Effector memory CD8-positive, alpha-beta T cell (primary cell): ENCODE measurements around the gene F7.
A peak's percentile ranks its signal among the peaks of the same experiment; 100 is the strongest.

Experiments
- ATAC-seq: fragments of 150-1000 bp; cut with Tn5 transposase; replicated peaks from 2 replicates; pipeline ENCODE4 v1.10.0; 2021; ENCODE audit warnings: mild to moderate bottlenecking, moderate library complexity
- DNase-seq, 3 experiments: peaks; one replicate each; pipeline ENCODE4 v3.0.0; 2021
- H3K27ac Mint-ChIP-seq, 2 donors: one replicate each; pipeline ENCODE4 v1.8.0; 2022; ENCODE audit warnings: mild to moderate bottlenecking in 2 of 2, mixed read lengths in 2 of 2, moderate library complexity in 2 of 2
- H3K27me3 Mint-ChIP-seq, 2 donors: one replicate each; pipeline ENCODE4 v1.8.0; 2022; ENCODE audit warnings: mixed read lengths in 2 of 2
- H3K36me3 Mint-ChIP-seq: one replicate; pipeline ENCODE4 v1.8.0; 2022; ENCODE audit warnings: mild to moderate bottlenecking, moderate library complexity, mixed read lengths; ENCODE audit not compliant: insufficient read depth
- H3K4me1 Mint-ChIP-seq, 2 donors: one replicate each; pipeline ENCODE4 v1.8.0; 2022; ENCODE audit warnings: low read depth in 2 of 2, mixed read lengths in 2 of 2
- H3K4me3 Mint-ChIP-seq, 2 donors: one replicate each; pipeline ENCODE4 v1.8.0; 2022; ENCODE audit warnings: mild to moderate bottlenecking in 2 of 2, mixed read lengths in 2 of 2, moderate library complexity in 2 of 2
- H3K9me3 Mint-ChIP-seq, 2 donors: one replicate each; pipeline ENCODE4 v1.8.0; 2022; ENCODE audit warnings: mixed read lengths in 2 of 2

F7 gene

DNA sequence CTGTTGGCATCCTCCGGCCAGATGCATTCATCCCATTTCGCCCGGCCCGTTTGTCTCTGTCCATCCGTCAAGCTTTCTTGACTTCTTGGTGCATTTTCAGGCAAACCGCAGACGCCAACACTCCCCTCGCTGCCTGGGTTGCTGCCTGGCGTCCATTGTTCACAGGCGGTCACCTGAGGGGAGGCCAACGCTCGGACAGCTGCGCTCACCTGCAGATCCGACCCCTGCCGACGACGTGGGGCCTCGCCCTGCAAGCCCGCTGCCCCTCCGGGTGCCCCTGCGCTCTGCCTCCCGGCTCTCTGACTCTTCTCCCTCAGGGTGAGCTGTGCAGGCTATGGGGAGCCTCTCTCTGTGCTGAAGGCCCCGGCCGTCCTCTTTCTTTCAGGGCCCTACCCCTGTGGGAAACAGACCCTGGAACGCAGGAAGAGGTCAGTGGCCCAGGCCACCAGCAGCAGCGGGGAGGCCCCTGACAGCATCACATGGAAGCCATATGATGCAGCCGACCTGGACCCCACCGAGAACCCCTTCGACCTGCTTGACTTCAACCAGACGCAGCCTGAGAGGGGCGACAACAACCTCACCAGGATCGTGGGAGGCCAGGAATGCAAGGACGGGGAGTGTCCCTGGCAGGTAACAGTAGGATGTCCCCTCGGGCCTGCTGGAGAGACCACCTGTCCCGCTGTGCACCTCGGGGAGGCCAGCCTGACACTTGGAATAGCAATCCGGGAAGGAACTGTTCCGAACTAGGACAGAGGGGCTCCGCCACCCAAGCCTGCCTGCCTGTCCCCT lies 38.1 kb downstream of the F7 start:
- H3K4me3 Mint-ChIP-seq = no peak overlapping the region
- no peaks in the 10 kb centered on the region for H3K4me1 Mint-ChIP-seq
- no peaks in the 10 kb centered on the region for H3K9me3 Mint-ChIP-seq
- no peaks in the 10 kb centered on the region for H3K36me3 Mint-ChIP-seq
- ATAC-seq (no peak), DNase-seq (no peak)
- no peak overlapping the region for H3K27ac Mint-ChIP-seq
- peaks cover 0 to 20% of the 10 kb centered on the region in 2 donors for H3K27me3 Mint-ChIP-seq

- ATAC-seq = no peak
- H3K27ac Mint-ChIP-seq = no peak overlapping the region
- no peaks in the 10 kb centered on the region for H3K36me3 Mint-ChIP-seq
- peaks cover 0 to 20% of the 10 kb centered on the region in 2 donors for H3K27me3 Mint-ChIP-seq
- H3K4me1 Mint-ChIP-seq = no peaks in the 10 kb centered on the region
- H3K4me3 Mint-ChIP-seq = no peak overlapping the region
- DNase-seq = no peak
- no peaks in the 10 kb centered on the region for H3K9me3 Mint-ChIP-seq
Measured at GRCh38 chr13:113144255-113144629, 38.7 kb downstream of the F7 start.

GRCh38 chr13:113145496-113145895 lies 39.9 kb downstream of the F7 start:
- Mint-ChIP-seq H3K9me3 (no peaks in the 10 kb centered on the region), H3K4me3 (no peak overlapping the region), H3K27ac (no peak overlapping the region), H3K27me3 (peaks cover 0 to 20% of the 10 kb centered on the region in 2 donors), H3K36me3 (no peaks in the 10 kb centered on the region), H3K4me1 (no peaks in the 10 kb centered on the region)
- DNase-seq (no peak), ATAC-seq (no peak)

- H3K27me3 Mint-ChIP-seq = peaks cover 0 to 20% of the 10 kb centered on the region in 2 donors
- no peak overlapping the region for H3K4me3 Mint-ChIP-seq
- no peak for ATAC-seq
- H3K9me3 Mint-ChIP-seq = no peaks in the 10 kb centered on the region
- DNase-seq = no peak
- no peak overlapping the region for H3K27ac Mint-ChIP-seq
- no peaks in the 10 kb centered on the region for H3K4me1 Mint-ChIP-seq
- no peaks in the 10 kb centered on the region for H3K36me3 Mint-ChIP-seq
Measured at GRCh38 chr13:113145911-113146598, 40.5 kb downstream of the F7 start.

DNA sequence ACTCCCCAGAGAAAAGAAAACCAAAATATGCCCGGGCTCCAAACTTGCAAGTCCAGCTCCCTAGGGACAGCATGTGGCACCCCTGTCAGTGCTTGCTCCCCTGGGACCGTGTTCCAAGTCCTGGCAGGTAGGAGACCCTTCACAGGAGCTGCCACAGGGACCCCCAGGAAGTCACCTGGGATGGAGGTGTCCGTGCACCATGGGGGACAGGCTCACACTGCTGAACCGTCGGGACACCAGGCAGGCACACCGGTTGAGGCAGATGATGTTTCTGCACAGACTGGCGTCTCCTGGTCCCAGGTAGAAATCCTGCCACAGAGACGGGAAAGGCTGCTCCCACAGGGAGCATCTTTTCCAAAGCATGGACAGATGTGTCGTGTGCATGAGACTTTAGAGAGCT lies 41.2 kb downstream of the F7 start:
- H3K27ac Mint-ChIP-seq = peak overlapping the region in 1 of 2 donors; percentile 67
- H3K9me3 Mint-ChIP-seq = no peaks in the 10 kb centered on the region
- no peak overlapping the region for H3K4me3 Mint-ChIP-seq
- peaks cover 0 to 20% of the 10 kb centered on the region in 2 donors for H3K27me3 Mint-ChIP-seq
- no peak for DNase-seq
- H3K4me1 Mint-ChIP-seq = no peaks in the 10 kb centered on the region
- ATAC-seq = no peak
- H3K36me3 Mint-ChIP-seq = no peaks in the 10 kb centered on the region

- H3K27me3 Mint-ChIP-seq = peaks cover 0 to 20% of the 10 kb centered on the region in 2 donors
- no peak overlapping the region for H3K4me3 Mint-ChIP-seq
Measured at GRCh38 chr13:113147206-113147605, 41.6 kb downstream of the F7 start.

DNA sequence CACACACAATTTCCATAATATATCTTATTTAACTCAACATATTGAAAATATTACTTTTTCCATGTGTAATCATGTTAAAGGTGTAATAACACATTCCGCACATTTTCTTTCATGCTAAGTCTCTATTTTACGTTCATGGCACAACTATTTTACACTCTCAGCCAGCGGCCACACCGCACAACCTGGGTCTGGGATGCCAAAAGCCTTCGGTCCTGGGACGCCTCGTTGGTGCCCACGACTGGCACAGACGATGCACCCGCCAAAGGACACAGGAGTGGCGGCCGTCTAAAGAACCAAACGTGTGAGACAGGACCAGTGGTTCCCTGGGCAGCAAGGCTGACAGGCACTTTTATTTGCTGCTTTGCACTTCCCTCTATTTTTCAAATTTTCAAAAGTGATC lies 42.8 kb downstream of the F7 start:
- DNase-seq (no peak), ATAC-seq (no peak)
- peaks cover 10% of the 10 kb centered on the region for H3K36me3 Mint-ChIP-seq
- peaks cover 9 to 10% of the 10 kb centered on the region in 2 donors for H3K4me1 Mint-ChIP-seq
- H3K9me3 Mint-ChIP-seq = no peaks in the 10 kb centered on the region
- H3K27ac Mint-ChIP-seq = peak overlapping the region in 1 of 2 donors; percentile 68
- H3K27me3 Mint-ChIP-seq = peaks cover 0 to 20% of the 10 kb centered on the region in 2 donors
- no peak overlapping the region for H3K4me3 Mint-ChIP-seq

More at GRCh38 chr13:113147206-113147605, 41.6 kb downstream of the F7 start:
- Mint-ChIP-seq H3K4me1 (peaks cover 2 to 3% of the 10 kb centered on the region in 2 donors), H3K36me3 (peaks cover 2% of the 10 kb centered on the region), H3K9me3 (no peaks in the 10 kb centered on the region), H3K27ac (peak overlapping the region in 1 of 2 donors; percentile 67)
- no peak for ATAC-seq
- DNase-seq = no peak

DNA sequence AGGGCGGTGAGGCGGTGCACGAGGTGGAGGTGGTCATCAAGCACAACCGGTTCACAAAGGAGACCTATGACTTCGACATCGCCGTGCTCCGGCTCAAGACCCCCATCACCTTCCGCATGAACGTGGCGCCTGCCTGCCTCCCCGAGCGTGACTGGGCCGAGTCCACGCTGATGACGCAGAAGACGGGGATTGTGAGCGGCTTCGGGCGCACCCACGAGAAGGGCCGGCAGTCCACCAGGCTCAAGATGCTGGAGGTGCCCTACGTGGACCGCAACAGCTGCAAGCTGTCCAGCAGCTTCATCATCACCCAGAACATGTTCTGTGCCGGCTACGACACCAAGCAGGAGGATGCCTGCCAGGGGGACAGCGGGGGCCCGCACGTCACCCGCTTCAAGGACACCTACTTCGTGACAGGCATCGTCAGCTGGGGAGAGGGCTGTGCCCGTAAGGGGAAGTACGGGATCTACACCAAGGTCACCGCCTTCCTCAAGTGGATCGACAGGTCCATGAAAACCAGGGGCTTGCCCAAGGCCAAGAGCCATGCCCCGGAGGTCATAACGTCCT lies 43.4 kb downstream of the F7 start:
- ATAC-seq = no peak
- H3K9me3 Mint-ChIP-seq = no peaks in the 10 kb centered on the region
- H3K4me1 Mint-ChIP-seq = peaks cover 9 to 10% of the 10 kb centered on the region in 2 donors
- peaks cover 15% of the 10 kb centered on the region for H3K36me3 Mint-ChIP-seq
- no peak for DNase-seq
- H3K27ac Mint-ChIP-seq = peak overlapping the region in 1 of 2 donors; percentile 44
- no peak overlapping the region for H3K4me3 Mint-ChIP-seq
- peaks cover 0 to 20% of the 10 kb centered on the region in 2 donors for H3K27me3 Mint-ChIP-seq

DNA sequence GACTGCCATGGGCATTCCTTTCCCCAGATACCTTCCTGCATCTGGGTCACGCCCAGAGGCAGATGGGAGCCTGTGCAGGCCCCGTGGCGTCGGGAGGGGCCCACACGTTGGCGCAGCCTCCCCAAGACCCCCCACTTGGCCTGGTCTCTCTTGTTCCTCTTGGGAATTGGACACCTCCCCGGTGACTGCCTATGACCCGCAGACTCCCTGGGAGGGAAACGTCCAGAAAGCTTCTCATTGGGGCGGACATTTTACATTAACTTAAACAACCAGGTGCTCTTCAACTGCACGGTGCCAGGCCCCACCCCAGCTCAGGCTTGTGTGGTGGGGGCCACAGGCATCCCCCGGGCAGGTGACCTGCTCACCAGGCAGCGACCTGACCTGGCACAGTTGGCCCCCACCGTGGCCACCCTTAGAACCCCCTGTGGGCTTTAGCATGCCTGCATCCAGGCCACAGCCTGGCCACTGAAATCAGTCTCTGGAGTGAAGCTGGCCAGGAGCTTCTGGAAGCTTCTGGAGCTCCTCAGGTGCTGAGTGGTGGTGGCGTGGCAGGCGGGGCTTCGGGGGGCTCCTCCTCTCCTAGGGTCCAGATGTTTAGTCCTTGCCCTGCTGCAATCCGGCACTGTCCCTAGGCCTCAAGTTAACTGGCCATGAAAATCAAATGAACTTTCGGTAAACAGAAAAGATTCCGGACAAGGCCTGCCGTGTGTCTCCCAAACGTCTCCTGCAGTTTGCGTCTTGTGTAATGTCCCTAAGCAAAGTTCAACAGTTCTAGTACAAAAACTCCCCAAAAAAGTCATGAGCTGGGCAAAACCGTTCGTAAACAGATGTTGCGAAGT lies 44.3 kb downstream of the F7 start:
- no peak for DNase-seq
- Mint-ChIP-seq H3K27me3 (peaks cover 0 to 20% of the 10 kb centered on the region in 2 donors), H3K27ac (peak overlapping the region in 1 of 2 donors; percentile 44), H3K36me3 (peaks cover 18% of the 10 kb centered on the region), H3K4me1 (peaks cover 10 to 11% of the 10 kb centered on the region in 2 donors), H3K4me3 (no peak overlapping the region), H3K9me3 (no peaks in the 10 kb centered on the region)
- ATAC-seq = no peak

- peaks cover 10 to 13% of the 10 kb centered on the region in 2 donors for H3K4me1 Mint-ChIP-seq
- peak overlapping the region; percentile 25 to 35 for H3K4me3 Mint-ChIP-seq
- ATAC-seq (no peak), DNase-seq (no peak)
- H3K9me3 Mint-ChIP-seq = peaks cover 0 to 2% of the 10 kb centered on the region in 2 donors
- H3K27me3 Mint-ChIP-seq = peaks cover 0 to 17% of the 10 kb centered on the region in 2 donors
- H3K27ac Mint-ChIP-seq = no peak overlapping the region
- H3K36me3 Mint-ChIP-seq = peaks cover 19% of the 10 kb centered on the region
Measured at GRCh38 chr13:113150550-113151365, 45.2 kb downstream of the F7 start.

DNA sequence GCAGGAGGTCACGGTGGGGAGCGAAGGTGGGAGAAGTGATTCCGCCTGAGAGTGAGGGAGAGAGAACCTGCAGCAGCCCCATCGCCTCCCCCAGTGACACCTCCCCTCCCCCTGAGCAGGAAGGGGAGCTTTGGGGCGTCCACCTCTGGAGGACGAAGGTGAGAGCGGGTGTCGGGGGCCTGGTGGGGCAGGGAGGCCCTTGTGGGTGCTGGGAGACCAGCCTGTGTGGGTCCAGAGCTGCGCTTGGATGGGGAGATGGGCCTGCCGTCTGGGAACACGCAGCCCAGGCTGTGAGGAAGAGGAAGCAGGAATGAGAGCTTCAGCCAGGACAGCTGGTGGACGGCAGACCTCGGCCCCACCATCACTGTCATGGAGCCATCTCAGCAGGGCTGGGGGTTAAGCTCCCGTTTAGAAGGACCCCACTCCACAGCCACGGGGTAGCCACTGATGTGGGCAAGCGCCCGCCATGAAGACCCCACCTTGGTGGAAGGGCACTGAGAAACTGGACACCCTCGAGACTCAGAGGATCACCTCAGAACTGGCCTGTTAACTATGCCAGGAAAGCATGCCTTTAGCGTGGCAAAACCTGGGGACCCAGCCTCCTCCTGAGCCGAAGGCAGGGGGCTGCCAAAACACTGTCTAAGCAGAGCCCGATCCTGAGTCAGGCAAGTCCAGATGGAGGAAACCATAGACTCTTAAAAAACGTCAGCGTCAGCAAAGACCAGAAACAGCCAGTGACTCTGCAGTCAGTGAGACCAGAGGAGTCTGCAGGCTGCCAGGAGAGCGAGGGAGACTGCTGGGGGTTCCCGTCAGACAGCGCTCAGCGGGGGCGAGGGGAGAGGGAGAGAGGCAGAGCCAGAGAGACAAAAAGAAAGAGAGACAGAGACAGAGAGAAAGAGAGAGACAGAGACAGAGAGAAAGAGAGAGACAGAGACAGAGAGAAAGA lies 46.4 kb downstream of the F7 start:
- H3K27ac Mint-ChIP-seq = peak overlapping the region; percentile 20 to 63
- ATAC-seq (peak; percentile 14), DNase-seq (no peak)
- H3K27me3 Mint-ChIP-seq = peaks cover 0 to 5% of the 10 kb centered on the region in 2 donors
- peak overlapping the region; percentile 67 to 75 for H3K4me3 Mint-ChIP-seq
- H3K36me3 Mint-ChIP-seq = peaks cover 20% of the 10 kb centered on the region
- H3K9me3 Mint-ChIP-seq = peaks cover 0 to 2% of the 10 kb centered on the region in 2 donors
- peaks cover 10 to 13% of the 10 kb centered on the region in 2 donors for H3K4me1 Mint-ChIP-seq

DNA sequence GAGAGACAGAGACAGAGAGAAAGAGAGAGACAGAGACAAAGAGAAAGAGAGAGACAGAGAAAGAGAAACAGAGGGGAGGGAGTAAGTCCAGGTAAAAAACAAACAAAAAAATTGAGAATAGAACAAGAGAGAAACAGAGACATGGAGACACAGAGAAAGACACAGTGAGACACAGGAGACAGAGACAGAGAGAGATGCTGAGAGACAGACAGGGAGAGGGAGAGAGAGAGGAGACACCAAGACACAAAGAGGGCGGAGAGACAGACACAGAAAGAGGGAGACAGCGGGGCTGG lies 47.0 kb downstream of the F7 start:
- Mint-ChIP-seq H3K4me1 (peaks cover 10 to 13% of the 10 kb centered on the region in 2 donors), H3K27me3 (no peaks in the 10 kb centered on the region), H3K9me3 (peaks cover 0 to 2% of the 10 kb centered on the region in 2 donors), H3K27ac (peak overlapping the region; percentile 20 to 63), H3K36me3 (peaks cover 22% of the 10 kb centered on the region), H3K4me3 (peak overlapping the region; percentile 67 to 75)
- no peak for DNase-seq
- no peak for ATAC-seq
